HG03521 (cell line): ENCODE measurements around the gene CFHR1.

Experiments used
- ATAC-seq: cut with Tn5 transposase; IDR thresholded peaks from one replicate; pipeline ENCODE4 v1.9.1; 2021; ENCODE audit warnings: mild to moderate bottlenecking, moderate library complexity; ENCODE audit not compliant: unreplicated experiment

The CFHR1 gene

DNA sequence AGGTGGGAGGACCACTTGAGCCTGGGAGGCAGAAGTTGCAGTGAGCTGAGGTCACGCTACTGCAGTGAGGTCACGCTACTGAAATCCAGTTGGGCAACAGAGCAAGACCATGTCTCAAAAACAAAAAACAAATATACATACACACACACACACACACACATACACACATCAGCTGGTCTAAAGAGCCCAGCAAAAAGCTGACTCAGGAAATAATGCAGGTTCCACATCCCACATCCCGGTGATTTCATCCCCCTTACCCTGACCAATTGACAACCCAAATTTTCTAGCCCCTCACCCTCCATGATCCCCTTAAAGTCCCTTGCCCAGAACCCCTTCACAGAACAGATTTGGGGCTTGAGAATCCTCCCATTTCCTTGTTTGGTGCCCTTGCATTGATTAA lies 56.4 kb downstream of the CFHR1 start:
- no peak for ATAC-seq

DNA sequence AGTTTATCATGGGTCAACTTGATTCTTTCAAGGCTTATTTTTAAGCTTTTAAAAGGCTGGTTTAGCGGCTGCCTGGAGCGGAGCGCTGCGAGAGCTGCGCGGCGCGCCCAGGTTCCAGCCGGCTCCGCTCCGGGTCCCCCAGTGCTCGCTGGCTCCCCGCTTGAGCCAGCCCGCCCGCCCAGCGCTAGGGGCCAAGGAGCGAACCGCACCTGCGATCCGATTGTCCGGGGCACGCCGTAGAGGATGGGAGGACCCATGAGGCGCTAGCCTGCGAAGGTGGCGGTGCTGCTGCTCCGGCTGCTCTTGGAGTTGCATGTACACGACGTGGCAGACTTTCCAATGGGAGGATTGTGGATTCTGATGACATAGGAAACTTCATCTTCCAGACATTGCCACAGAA lies 58.4 kb downstream of the CFHR1 start:
- no peak for ATAC-seq
